B cell (primary cell): ENCODE measurements around the gene TBC1D22A. TPM values are rescaled to one million over a fixed set of nuclear protein-coding genes. Genes with fewer than 3 reads are reported as not detected.

ENCODE experiments used
- ATAC-seq: fragments of 200-7000 bp; cut with Tn5 transposase; one replicate; pipeline ENCODE4 v1.10.0; 2021; ENCODE audit warnings: low read depth, mild to moderate bottlenecking, moderate number of reproducible peaks, moderate library complexity
- CTCF ChIA-PET: fragments of 350-600 bp; sonication (Branson Sonifier 250); formaldehyde crosslinking; loops from one replicate; lab custom pipeline; 2021; ENCODE audit warnings: antibody characterized with exemption, inconsistent platforms; lab: Charles Lee
- POLR2A ChIA-PET: fragments of 350-600 bp; sonication (Branson Sonifier 250); formaldehyde crosslinking; loops from one replicate; lab custom pipeline; 2021; ENCODE audit warnings: antibody characterized with exemption; lab: Charles Lee
- DNase-seq: peaks from one replicate; pipeline ENCODE4 v3.0.0; 2013
- H2AFZ ChIP-seq: 2 replicates; pipeline ENCODE4 v1.6.1; 2012; ENCODE audit warnings: mild to moderate bottlenecking, low read depth, low read length; ENCODE audit not compliant: insufficient read depth, poor library complexity, severe bottlenecking
- H3K27ac ChIP-seq, 2 donors: 1 replicate in 1 of 2; 2 replicates in 1 of 2; pipeline ENCODE4 v1.5.1; 2012 to 2013; ENCODE audit warnings: low read length in 2 of 2, mild to moderate bottlenecking in 2 of 2, moderate library complexity in 1 of 2
- H3K27me3 ChIP-seq, 4 experiments: fragments of 200-600 bp in 1 of 4; sonication (generic) in 1 of 4; replicated peaks in 1 of 4; 1 replicate in 2 of 4; 2 replicates in 2 of 4; pipeline versions ENCODE4 v1.6.1 to v1.7.0; 2013 to 2016; ENCODE audit warnings: low read length in 3 of 4, mild to moderate bottlenecking in 2 of 4, mixed read lengths in 1 of 4, moderate library complexity in 1 of 4; ENCODE audit not compliant: insufficient read depth in 4 of 4, control insufficient read depth in 3 of 4; ENCODE audit errors: control extremely low read depth in 1 of 4
- H3K36me3 ChIP-seq, 2 experiments: replicated peaks in 1 of 2; 1 replicate in 1 of 2; 2 replicates in 1 of 2; pipeline versions ENCODE4 v1.6.1 to v1.7.1; 2013; ENCODE audit warnings: low read length in 1 of 2; ENCODE audit not compliant: insufficient read depth in 2 of 2, control insufficient read depth in 1 of 2; ENCODE audit errors: control extremely low read depth in 1 of 2, extremely low read depth in 1 of 2
- H3K4me1 ChIP-seq, 2 donors: fragments of 200-600 bp in 1 of 2; sonication (generic) in 1 of 2; 1 replicate in 1 of 2; 2 replicates in 1 of 2; pipeline versions ENCODE4 v1.5.1 to v1.6.1; 2013 to 2017; ENCODE audit warnings: low read length in 2 of 2; ENCODE audit not compliant: control insufficient read depth in 2 of 2, insufficient read depth in 2 of 2
- H3K4me2 ChIP-seq: replicated peaks from 2 replicates; pipeline ENCODE3; 2012; ENCODE audit warnings: mild to moderate bottlenecking, low read depth, low read length; ENCODE audit not compliant: poor library complexity, severe bottlenecking
- H3K4me3 ChIP-seq, 5 experiments: fragments of 200-600 bp in 1 of 5; sonication (generic) in 1 of 5; 1 replicate in 3 of 5; 2 replicates in 2 of 5; pipeline versions ENCODE4 v1.5.1 to v1.7.0; 2011 to 2016; ENCODE audit warnings: low read length in 4 of 5, mild to moderate bottlenecking in 4 of 5, low read depth in 2 of 5, control low read depth in 1 of 5, moderate library complexity in 1 of 5; ENCODE audit not compliant: insufficient read depth in 1 of 5; ENCODE audit errors: control extremely low read depth in 1 of 5, extremely low read depth in 1 of 5
- H3K79me2 ChIP-seq: fragments of 200-600 bp; sonication (generic); one replicate; pipeline ENCODE4 v1.6.0; 2016; ENCODE audit warnings: low read length; ENCODE audit not compliant: control insufficient read depth, insufficient read depth
- H3K9ac ChIP-seq: fragments of 200-600 bp; sonication (generic); 2 replicates; pipeline ENCODE4 v1.6.1; 2017; ENCODE audit warnings: mild to moderate bottlenecking, low read length, moderate library complexity
- H3K9me3 ChIP-seq, 3 donors: one replicate each; pipeline versions ENCODE4 v1.6.1 to v1.7.1; 2013; ENCODE audit warnings: low read length in 2 of 3; ENCODE audit not compliant: control insufficient read depth in 2 of 3, insufficient read depth in 1 of 3; ENCODE audit errors: control extremely low read depth in 1 of 3
- H4K20me1 ChIP-seq: 2 replicates; pipeline ENCODE4 v1.6.0; 2012; ENCODE audit warnings: mild to moderate bottlenecking, low read length; ENCODE audit not compliant: insufficient read depth, control insufficient read depth, poor library complexity, severe bottlenecking
- H3K27ac Mint-ChIP-seq: one replicate; pipeline ENCODE4 v1.8.0; 2021; ENCODE audit warnings: mixed read lengths
- H3K27me3 Mint-ChIP-seq: one replicate; pipeline ENCODE4 v1.8.0; 2021; ENCODE audit warnings: mixed read lengths
- H3K4me1 Mint-ChIP-seq: one replicate; pipeline ENCODE4 v1.8.0; 2021; ENCODE audit warnings: mixed read lengths
- H3K4me3 Mint-ChIP-seq: one replicate; pipeline ENCODE4 v1.8.0; 2021; ENCODE audit warnings: mixed read lengths
- H3K9me3 Mint-ChIP-seq: one replicate; pipeline ENCODE4 v1.8.0; 2022; ENCODE audit warnings: mixed read lengths; ENCODE audit not compliant: insufficient read depth
- EZH2 ChIP-seq: IDR thresholded peaks from 2 replicates; pipeline ENCODE4 v1.6.1; 2012; ENCODE audit warnings: borderline replicate concordance, low read depth, mild to moderate bottlenecking, moderate library complexity, low read length; ENCODE audit not compliant: insufficient read depth, poor library complexity, severe bottlenecking
- WGBS: methylation state at CpG from one replicate; pipeline ENCODE4 v1.1.5; 2013; ENCODE audit warnings: missing lambda C conversion rate; ENCODE audit not compliant: insufficient coverage; 5-methylcytosine and 5-hydroxymethylcytosine counted together
- intact Hi-C: fragments of 100-400 bp; cut with micrococcal nuclease; formaldehyde crosslinking; loops from one replicate; pipeline ENCODE4 v1.10.0; 2022
- polyA plus RNA-seq: library from polyadenylated mRNA; depleted of rRNA; stranded (reverse); fragments of >200 nt; gene quantifications from 2 replicates; pipeline ENCODE4 v1.2.3, GENCODE V29; 2012
- total RNA-seq, 2 donors: library from RNA; stranded (reverse); fragments of 120-200 nt in 1 of 2; gene quantifications; 1 replicate in 1 of 2; 2 replicates in 1 of 2; pipeline versions ENCODE4 v1.2.3 to v1.2.4, GENCODE V29; 2013 to 2022
- TF ChIP-seq, protein P1 (sequence below): fragments of 200-600 bp; IDR thresholded peaks from one replicate; pipeline ENCODE4 v1.8.0; 2022; ENCODE audit warnings: antibody characterized with exemption, mild to moderate bottlenecking

The TBC1D22A gene
- total and polyA plus RNA-seq, 2 donors (not counting 1 experiment from before 2014, with no cell fraction given): 73.8 to 128 TPM

DNA sequence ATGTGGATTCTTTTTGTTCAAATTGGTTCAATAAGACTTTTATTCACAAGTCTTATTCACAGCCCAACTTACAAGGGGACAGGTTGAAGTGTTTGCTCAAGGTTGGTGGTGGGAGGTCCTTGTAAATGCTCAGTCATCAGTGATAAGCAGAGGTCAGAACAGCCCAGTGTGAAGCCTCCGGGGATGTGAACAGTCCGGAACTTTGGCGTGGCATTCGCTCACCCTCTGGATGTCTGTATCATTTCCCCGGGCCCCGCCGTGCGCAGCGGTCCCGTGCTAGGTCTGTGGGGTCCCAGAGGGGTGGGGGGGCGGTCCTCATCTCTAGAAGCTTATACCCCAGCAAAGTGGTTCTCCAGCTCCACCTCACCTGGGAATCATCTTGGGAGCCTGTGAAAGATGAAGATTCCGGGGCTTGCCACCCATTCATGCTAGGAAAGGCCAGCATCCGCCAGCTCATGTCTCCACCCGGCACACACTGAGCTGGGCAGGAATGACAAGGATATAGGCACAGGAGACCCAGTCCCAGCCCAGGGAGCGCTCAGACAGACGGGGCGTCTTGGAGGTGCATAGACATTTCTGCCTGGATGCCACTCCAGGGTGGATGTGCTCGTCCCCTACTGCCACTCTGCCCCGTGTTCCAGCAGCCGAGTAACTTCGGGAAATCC is 327.5 kb downstream of the TBC1D22A start:
- H3K4me1 ChIP-seq: peaks cover 6 to 21% of the 10 kb centered on the region in 2 donors
- H3K4me1 Mint-ChIP-seq: peaks cover 54% of the 10 kb centered on the region
- CTCF ChIA-PET: no interaction called here
- peaks cover 79% of the 10 kb centered on the region for H4K20me1 ChIP-seq
- 91% methylated on average over 16 of the region's 21 CpGs for WGBS
- H3K9me3 Mint-ChIP-seq: peaks cover 6% of the 10 kb centered on the region
- H3K79me2 ChIP-seq: peaks cover 73% of the 10 kb centered on the region
- no peak overlapping the region for H3K9ac ChIP-seq
- no peaks in the 10 kb centered on the region for H3K27me3 Mint-ChIP-seq
- H3K4me3 Mint-ChIP-seq: peak overlapping the region; percentile 73
- H2AFZ ChIP-seq: no peak overlapping the region
- no peak for TF ChIP-seq EZH2
- TF ChIP-seq, protein P1, sequence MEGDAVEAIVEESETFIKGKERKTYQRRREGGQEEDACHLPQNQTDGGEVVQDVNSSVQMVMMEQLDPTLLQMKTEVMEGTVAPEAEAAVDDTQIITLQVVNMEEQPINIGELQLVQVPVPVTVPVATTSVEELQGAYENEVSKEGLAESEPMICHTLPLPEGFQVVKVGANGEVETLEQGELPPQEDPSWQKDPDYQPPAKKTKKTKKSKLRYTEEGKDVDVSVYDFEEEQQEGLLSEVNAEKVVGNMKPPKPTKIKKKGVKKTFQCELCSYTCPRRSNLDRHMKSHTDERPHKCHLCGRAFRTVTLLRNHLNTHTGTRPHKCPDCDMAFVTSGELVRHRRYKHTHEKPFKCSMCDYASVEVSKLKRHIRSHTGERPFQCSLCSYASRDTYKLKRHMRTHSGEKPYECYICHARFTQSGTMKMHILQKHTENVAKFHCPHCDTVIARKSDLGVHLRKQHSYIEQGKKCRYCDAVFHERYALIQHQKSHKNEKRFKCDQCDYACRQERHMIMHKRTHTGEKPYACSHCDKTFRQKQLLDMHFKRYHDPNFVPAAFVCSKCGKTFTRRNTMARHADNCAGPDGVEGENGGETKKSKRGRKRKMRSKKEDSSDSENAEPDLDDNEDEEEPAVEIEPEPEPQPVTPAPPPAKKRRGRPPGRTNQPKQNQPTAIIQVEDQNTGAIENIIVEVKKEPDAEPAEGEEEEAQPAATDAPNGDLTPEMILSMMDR: no peak
- H3K4me2 ChIP-seq: peak overlapping the region; percentile 3
- H3K27ac ChIP-seq: no peak overlapping the region
- no peaks in the 10 kb centered on the region for H3K27me3 ChIP-seq
- POLR2A ChIA-PET: no interaction called here
- ATAC-seq: no peak
- intact Hi-C loops: no loop called here
- peaks cover 0 to 15% (median 0%) of the 10 kb centered on the region in 3 donors for H3K9me3 ChIP-seq
- DNase-seq: no peak
- H3K36me3 ChIP-seq: no peaks in the 10 kb centered on the region
- H3K4me3 ChIP-seq: no peak overlapping the region
- H3K27ac Mint-ChIP-seq: peak overlapping the region; percentile 26

- Histone ChIP-seq H3K9ac (no peak overlapping the region), H3K4me3 (no peak overlapping the region), H3K36me3 (no peaks in the 10 kb centered on the region), H2AFZ (peak overlapping the region; percentile 6), H4K20me1 (peaks cover 87% of the 10 kb centered on the region), H3K79me2 (peaks cover 76% of the 10 kb centered on the region), H3K4me2 (peak overlapping the region; percentile 25), H3K9me3 (peaks cover 0 to 15% (median 0%) of the 10 kb centered on the region in 3 donors), H3K27ac (peak overlapping the region in 1 of 2 donors; percentile 2), H3K27me3 (no peaks in the 10 kb centered on the region), H3K4me1 (peaks cover 6 to 21% of the 10 kb centered on the region in 2 donors)
- peak; percentile 52 for DNase-seq
- intact Hi-C loops: no loop called here
- H3K27ac Mint-ChIP-seq: peak overlapping the region; percentile 75
- WGBS: 28% methylated on average over 28 of the region's 29 CpGs
- H3K9me3 Mint-ChIP-seq: peaks cover 6% of the 10 kb centered on the region
- peaks cover 55% of the 10 kb centered on the region for H3K4me1 Mint-ChIP-seq
- ChIA-PET CTCF (no interaction called here), POLR2A (no interaction called here)
- ATAC-seq: no peak
- no peaks in the 10 kb centered on the region for H3K27me3 Mint-ChIP-seq
- TF ChIP-seq, protein P1: no peak
- TF ChIP-seq EZH2: no peak
- peak overlapping the region; percentile 73 for H3K4me3 Mint-ChIP-seq
Measured at GRCh38 chr22:47090591-47091245, 328.3 kb downstream of the TBC1D22A start.
